ENCODE results near the gene HIVEP3. TPM values are rescaled to one million over a fixed set of nuclear protein-coding genes. Genes with fewer than 3 reads are reported as not detected.

The HIVEP3 gene
- polyA plus RNA-seq, 3 donors: 1.3 to 18.5 (median 4.6) TPM

DNA sequence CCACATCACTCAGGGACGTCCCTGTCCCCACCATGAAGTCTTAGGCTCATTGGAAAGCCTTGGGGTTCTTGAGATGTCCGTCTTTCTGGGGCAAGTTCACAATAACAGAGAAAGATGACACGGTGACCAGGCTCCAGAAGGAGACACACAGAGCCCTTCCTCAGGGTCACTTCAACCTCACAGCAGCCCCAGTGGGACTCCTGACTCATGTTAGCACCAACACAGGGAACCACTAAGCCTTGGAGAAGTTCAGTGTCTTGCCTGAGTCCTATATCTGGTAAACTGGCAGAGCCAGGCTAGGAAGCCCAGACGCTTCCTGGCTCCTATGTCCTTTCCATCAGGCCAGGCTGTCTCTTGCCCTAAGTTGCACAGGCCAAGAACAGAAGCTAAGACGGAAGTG lies 199.1 kb downstream of the HIVEP3 start:
- no peak overlapping the region for H3K27ac ChIP-seq (ENCODE audit: low read depth, low read length)
- 90 to 92% (median 90%) methylated on average over 5 of the region's 5 CpGs for WGBS, 3 donors

DNA sequence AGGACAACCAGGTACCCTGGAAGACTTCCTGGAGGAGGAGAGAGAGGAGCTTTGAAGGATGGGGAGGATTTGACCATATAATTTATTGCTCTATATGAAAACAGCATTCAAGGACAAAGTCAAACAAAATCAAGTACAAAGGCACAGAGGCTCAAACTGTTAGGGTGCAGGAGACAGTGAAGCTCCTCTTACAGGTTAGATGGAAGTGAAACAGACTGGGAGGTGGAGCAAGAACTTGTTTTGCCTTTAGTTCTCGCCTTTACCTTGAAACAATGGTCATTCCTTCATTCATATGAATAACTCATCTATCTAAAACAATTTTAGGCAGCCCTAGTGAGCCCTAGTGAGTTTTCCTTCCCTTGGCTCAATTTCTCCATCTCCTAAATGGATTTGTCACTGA lies 199.6 kb downstream of the HIVEP3 start:
- 93 to 100% (median 100%) methylated on average over 1 of the region's 1 CpG for WGBS, 3 donors
- H3K27ac ChIP-seq (ENCODE audit: low read depth, low read length): no peak overlapping the region

DNA sequence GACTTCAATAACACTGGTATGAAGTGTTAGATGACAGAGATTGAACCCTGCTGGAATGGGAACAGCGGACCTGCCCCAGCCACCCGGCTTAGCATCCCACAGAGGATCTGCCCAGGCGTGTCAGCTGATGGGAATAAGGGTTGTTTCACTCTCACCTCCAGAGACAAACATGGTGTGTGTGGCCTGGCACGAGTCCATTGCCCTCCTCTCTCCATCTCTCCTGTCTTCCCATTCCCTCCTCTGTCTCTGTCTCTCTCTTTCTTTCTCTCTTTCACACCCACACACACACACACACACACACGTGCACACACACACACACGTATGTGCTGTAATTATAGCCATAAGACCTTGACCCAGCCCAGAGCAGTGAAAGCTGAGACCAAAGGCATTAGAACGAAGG lies 200.2 kb downstream of the HIVEP3 start:
- H3K27ac ChIP-seq (ENCODE audit: low read depth, low read length): no peak overlapping the region
- WGBS, 3 donors: 82 to 92% (median 91%) methylated on average over 7 of the region's 7 CpGs

DNA sequence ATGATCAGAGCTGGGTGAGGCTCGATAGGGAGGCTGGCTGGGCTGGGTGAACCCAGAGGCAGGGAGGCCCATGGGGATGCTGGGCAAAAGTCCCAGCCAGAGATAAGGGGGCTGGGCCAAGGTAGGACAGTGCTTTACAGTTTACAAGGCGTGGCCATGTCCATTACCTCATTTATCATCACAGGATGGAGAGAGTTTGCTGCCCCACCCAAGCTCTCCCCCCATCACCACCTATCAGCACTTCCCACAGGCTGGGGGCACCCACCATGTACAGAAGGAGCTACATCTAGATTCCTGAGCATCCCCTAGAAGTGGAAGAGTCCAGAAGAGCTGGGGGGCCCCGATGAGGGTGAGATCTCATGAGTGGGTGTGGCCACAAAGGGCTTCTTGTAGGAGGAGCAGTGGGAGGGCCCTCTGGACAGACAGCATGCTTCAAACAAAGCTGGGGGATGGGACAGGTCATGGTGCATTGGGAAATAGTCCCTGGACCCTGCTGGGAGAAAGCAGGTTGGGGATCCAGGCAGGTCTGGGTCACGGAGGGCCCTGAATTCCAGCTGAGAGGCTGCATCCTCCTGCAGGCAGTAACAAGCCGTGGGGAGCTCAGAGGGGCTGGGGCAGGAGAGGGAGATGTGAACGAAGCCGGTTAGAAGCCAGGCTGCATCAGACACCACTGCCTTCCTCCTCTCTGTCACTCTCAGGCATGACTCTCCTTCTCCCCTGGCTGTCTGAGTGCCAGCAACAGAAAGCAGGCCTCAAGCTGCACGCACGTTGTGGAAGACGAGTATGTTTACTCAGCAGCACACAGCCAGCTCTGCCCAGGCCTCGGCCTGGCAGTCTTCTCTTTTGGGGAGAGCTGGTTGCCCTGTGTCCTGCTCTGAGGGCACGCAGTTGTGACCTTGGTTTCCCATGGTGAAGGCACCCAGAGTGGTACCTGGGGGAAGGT lies 202.3 kb downstream of the HIVEP3 start:
- 83 to 89% (median 88%) methylated on average over 12 of the region's 12 CpGs for WGBS, 3 donors
- no peak overlapping the region for H3K27ac ChIP-seq (ENCODE audit: low read depth, low read length)

DNA sequence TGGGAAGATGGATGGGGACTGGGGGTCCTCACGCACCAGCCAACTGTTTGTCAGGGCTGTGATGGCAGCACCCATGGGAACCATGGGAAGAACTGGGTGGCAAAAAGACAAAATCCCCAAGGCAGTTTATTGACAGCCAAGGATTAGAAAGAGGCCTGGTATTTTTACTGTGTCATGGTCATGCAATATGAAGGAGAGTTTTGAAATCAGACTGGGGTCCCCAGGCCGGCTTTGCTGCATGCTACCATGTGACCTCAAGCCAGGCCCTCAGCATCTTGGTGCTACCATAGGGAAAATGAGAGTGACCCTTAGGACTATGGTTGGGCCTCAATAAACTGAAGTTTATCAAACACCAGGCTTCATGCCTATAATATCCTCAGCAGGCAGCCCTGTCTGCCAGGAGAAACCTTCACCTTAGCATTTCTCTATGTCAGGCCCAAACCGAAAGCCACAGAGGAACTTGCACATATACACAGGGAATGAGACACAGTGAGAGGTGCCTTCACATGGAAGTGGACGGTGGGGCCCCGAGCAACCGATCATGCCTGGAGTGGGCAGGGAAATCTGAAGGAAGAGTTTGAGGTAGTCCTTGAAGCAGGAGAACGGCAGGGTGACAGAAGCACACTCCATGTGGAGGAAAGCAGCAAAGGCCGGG lies 203.2 kb downstream of the HIVEP3 start:
- H3K27ac ChIP-seq (ENCODE audit: low read depth, low read length): no peak overlapping the region
- 68 to 98% (median 70%) methylated on average over 8 of the region's 8 CpGs for WGBS, 3 donors

DNA sequence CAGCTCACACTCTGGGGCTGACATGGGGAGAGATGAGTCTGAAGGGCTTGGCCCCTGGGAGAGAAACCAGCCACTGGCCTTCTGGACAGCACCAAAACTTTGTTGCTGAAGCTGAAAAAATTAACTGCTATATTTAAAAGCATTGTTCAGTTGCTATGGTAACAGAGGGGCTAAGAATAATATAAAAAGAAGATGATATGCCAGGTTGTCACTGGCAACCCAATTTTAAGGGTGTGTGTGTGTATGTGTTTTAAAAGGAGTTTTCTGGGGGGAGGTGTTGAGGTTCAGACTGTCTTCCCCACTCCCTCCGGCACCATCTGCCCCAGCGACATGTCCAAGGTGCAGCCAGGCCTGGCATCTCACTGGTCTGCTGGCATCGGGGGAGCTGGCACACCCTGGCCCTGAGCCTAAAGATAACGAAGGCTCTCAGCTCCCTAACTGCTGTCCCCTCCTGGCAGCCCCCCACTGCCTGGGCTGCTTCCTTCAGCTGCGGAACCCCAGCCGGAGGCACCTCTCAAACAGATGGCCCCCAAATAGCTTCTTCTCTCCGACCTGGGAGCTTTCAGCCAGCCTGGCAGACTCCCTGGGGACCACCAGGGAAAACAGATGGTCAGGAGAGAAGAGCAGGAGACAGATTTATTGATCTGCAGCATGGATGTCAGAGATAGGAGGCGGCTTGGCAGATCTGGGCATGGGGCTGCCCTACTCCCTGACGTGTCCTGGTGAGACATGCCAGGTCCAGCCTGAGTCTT lies 203.9 kb downstream of the HIVEP3 start:
- 86 to 91% (median 89%) methylated on average over 9 of the region's 9 CpGs for WGBS, 3 donors
- no peak overlapping the region for H3K27ac ChIP-seq (ENCODE audit: low read depth, low read length)

DNA sequence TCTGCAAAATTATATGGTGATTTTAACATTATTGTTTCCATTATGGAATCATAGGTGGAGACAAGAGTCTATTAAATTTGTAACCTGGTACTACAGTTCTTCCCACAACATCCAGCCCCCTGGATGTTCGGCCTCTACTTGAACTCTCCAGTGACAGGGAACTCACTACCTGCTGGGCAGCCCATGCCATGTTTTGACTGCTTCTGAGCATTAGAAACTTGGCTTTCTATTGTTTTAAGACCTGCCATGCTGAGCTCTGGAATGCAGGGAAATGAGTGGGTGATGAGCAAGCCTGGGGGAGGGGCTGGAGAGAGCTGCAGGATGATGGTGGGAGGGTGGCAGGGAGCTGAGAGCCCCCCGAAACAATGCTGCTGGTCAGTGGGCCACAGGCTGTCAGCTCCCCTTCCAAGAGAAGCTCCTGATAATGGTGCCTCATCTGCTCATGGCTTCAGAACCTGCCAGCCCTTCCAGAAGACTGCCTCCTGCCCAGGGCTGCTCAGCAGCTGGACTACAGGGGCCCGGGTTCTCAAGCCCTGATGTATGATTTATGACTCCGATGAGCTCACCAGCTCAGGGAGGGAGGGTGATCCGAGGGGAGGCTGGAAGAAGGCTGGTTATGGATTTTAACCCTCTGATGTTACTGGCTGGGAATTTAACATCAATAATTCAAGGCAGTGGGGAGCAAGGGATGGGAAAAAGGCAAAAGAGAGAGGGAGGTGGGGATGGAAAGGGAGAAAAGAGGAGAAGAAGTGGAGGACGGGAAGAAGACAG lies 205.0 kb downstream of the HIVEP3 start:
- WGBS, 3 donors: 62 to 65% (median 63%) methylated on average over 6 of the region's 6 CpGs

DNA sequence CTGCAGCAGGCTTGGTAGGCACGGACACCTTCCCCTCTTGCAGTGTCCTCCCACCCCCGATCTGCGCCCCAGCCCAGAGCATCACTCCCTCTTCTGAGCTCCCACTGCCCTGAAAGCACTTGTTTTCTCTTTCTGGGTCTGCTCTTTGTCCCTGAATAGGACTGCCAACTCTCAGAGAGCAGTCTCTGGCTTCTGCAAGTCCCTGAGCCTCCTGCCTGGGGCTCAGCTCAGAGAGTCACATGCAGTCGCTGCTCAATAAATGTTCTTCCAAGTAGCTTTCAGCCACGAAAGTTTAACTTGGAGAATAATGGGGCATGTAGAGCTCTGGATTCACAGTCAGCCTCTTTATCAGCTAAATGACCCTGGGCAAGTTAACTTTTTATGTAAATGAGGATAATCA lies 205.6 kb downstream of the HIVEP3 start:
- H3K27ac ChIP-seq (ENCODE audit: low read depth, low read length): no peak overlapping the region
- WGBS, 3 donors: 77 to 83% (median 78%) methylated on average over 5 of the region's 5 CpGs

More for the DNA sequence above, 205.0 kb downstream of the HIVEP3 start:
- no peak overlapping the region for H3K27ac ChIP-seq (ENCODE audit: low read depth, low read length)

DNA sequence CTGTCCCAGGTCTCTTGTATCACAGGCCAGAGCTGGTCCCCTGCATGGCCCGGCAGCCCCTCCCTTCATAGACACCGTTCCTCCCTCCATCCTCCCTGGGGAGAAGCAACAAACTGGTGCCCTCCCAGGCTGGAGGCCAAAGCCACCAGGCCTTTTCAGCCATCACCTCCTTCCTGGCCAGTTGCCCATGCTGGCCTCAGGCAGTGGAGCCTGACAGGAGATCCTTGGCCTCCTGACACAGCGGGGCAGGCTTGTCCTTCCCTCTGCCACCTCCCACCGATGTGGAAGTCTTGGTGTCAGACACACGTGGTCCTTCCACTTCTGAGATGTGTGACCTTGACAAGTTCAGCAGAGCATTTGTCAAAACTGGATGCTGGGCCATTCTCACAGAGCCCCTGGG lies 206.0 kb downstream of the HIVEP3 start:
- 47 to 67% (median 64%) methylated on average over 5 of the region's 5 CpGs for WGBS, 3 donors
- no peak overlapping the region for H3K27ac ChIP-seq (ENCODE audit: low read depth, low read length)

DNA sequence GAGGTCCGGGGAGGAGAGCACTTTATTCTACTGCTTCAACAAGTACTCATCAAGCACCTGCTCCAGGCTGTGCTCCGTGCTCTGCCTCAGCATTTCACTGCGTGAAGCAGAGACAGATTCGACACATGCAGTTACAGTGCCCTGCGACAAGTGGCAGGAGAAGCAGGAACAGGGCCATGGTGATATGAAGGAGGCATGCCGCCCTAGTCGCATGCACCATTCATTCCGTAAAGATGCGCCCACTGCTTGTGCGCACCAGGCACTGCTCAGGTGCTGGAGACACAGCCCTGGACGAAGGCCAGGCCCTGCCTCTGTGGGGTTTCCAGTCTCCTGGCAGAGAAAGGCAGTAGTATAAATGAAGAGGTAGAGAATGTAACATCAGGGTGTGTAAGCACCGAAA lies 206.6 kb downstream of the HIVEP3 start:
- WGBS, 3 donors: 96 to 97% (median 97%) methylated on average over 12 of the region's 12 CpGs
- H3K27ac ChIP-seq (ENCODE audit: low read depth, low read length): no peak overlapping the region

DNA sequence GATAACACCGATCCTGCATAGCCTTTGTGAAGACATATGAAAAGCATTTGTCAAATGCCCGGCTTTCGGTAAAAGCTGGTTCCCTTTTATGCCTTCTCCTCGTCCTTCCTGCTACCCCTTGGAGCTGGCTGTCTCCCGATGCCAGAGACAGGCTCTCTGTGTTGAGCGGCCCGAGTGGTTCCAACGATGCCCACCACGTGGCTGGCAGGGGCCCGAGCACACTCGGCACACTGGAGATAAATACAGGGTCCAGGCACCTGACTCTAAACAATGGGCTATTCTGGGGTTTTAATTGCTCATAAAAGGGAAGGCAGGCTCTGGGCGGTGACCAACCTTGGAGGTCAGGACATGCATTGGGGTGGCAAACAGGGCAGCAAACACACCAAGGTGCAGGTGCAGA lies 207.1 kb downstream of the HIVEP3 start:
- WGBS, 3 donors: 92 to 94% (median 93%) methylated on average over 12 of the region's 12 CpGs
- no peak overlapping the region for H3K27ac ChIP-seq (ENCODE audit: low read depth, low read length)

DNA sequence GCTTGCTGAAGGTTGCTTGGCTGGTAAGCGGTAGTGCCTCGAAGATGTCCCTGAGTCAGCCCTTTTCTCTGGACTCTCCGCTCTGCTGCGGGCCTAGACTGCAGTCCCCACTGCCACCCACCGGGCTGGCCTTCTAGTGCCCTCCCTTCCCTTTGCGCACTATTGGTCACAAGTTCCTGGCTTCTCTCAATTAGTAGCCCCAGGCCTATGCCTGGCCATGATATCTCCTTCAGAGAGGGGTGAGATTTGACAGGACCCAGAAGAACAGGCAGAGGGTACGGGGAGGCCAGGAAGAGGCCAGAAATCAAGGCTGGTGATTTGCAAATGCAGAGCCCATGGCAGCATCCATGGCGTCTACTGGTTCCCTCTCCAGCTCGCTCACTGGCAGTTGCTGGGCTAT lies 207.7 kb downstream of the HIVEP3 start:
- 95 to 96% (median 96%) methylated on average over 9 of the region's 9 CpGs for WGBS, 3 donors
- no peak overlapping the region for H3K27ac ChIP-seq (ENCODE audit: low read depth, low read length)

DNA sequence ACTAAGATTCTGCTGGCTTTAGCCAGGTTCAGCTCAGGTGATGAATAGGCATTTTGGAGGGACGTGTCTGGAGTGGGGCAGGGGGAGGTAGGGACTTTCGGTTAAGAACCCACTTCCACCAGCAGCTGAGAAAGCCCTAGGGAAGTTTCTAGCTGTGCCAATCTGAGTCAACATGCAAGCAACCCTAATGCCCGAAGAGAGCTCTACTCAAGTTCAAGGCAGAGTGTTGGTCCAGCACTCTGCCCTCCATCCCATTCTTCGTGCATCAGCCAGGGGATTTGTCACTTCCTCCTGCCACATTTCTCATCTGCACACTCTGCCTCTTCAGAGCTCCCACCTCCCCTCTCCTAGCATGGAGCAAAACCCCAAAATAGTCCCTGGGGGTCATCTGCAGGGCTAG lies 208.8 kb downstream of the HIVEP3 start:
- H3K27ac ChIP-seq (ENCODE audit: low read depth, low read length): no peak overlapping the region
- 72 to 82% (median 72%) methylated on average over 4 of the region's 4 CpGs for WGBS, 3 donors

DNA sequence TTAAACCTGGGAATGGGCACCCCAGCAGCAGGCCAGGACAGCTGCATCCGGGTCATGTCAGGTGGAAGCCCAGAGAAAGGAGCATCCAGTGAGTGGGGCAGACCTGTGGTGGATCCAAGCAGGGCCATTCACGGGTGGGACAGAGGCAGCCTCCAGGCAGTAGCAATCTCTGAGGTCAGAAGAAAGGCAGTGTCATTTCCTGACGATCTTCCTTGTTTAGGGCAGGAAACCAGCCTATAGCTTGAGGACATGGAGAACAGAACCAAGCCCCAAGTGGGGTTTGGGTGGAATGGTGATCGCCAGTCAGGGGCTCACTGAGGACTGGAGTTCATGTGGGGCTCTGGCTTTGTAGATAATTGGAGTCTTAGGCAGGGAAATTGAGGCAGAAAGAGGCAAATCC lies 209.4 kb downstream of the HIVEP3 start:
- no peak overlapping the region for H3K27ac ChIP-seq (ENCODE audit: low read depth, low read length)
- 63 to 93% (median 78%) methylated on average over 4 of the region's 4 CpGs for WGBS, 3 donors

DNA sequence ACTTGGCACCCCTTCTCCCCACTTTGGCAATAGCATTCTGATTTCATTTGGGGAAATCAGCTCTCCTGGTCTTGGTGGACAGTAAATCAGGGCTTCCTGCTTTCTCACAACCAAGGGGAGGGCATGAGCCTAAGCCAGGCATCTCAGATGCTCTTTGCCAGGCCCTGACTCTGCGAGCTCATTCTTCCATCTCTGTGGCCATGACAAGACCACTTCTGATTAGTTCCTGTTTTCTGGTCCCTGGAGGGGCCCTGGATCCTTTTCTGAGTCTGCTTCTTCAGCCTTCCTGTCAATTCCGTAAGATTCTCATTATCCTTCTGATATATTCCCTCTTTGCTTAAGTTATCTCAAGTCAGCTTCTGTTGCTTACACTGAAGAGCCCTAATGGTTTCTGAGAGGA lies 210.4 kb downstream of the HIVEP3 start:
- H3K27ac ChIP-seq (ENCODE audit: low read depth, low read length): no peak overlapping the region
- WGBS, 3 donors: 61 to 73% (median 64%) methylated on average over 2 of the region's 2 CpGs

DNA sequence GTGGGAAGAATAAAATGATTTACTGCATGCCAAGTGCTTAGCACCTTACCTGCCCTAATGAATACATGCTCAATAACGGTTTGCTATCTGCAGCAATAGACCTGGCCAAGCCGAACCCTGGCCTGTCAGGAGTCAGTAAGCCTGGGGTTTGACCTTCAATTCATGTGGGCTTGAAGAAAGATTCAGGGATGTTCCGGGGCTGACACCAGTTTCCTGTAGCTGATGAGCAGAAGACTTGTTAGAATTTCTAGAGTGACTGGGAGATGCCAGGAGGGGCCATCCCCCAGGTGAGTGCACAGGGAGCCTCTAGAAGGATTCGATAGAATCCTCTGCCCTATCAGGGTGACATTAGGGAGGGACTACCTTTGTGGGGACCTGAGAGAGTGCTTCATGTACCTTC lies 210.9 kb downstream of the HIVEP3 start:
- H3K27ac ChIP-seq (ENCODE audit: low read depth, low read length): no peak overlapping the region
- WGBS, 3 donors: 90 to 92% (median 91%) methylated on average over 4 of the region's 4 CpGs

DNA sequence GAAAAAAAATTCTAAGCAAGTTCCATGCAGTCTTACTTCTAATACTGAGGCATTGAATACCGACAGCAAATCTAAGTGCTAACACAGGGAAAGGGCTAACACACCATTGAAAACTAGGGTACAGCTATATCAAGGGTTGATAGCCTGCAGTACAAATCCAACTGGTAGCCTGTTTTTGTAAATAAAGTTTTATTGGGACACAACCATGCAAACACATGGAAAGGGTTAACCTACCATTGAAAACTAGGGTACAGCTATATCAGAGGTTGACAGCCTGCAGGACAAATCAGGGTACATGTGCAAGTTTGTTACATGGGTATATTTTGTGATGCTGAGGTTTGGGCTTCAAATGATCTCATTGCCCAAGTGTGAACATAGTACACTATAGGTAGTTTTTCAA lies 212.9 kb downstream of the HIVEP3 start:
- WGBS, 3 donors: 76 to 96% (median 90%) methylated on average over 1 of the region's 1 CpG
- no peak overlapping the region for H3K27ac ChIP-seq (ENCODE audit: low read depth, low read length)

DNA sequence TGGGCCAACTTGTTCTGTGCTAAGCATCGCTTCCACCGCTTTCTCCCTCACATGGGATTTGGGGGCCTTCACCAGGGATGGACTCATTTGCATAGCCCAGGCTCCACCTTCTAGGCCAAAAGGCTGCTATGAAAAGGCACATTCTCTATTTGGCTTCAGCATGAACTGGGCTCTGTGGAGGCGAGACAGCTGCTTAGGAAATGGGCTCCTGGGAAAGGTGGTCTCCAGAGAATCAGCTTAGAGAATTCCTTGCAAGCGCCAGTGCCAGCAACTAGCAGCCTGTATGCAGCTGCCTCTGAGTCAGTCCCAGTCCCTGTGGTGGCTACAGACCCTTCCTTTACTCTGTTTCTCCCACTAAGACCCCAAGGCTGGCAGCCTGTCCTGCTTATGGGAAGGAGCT lies 214.5 kb downstream of the HIVEP3 start:
- H3K27ac ChIP-seq (ENCODE audit: low read depth, low read length): no peak overlapping the region
- WGBS, 3 donors: 85 to 89% (median 87%) methylated on average over 4 of the region's 4 CpGs

Measured in adipose tissue (tissue), 3 donors.